NT2/D1 (cell line): ENCODE results near the gene SH2B3.
A peak's percentile ranks its signal among the peaks of the same experiment; 100 is the strongest.

Experiments used
- DNase-seq: peaks from one replicate; pipeline ENCODE4 v3.0.0-alpha.2; 2011; ENCODE audit warnings: low read depth, low spot score
- H3K27me3 ChIP-seq: 2 replicates; pipeline ENCODE4 v1.6.0; 2011; ENCODE audit warnings: mild to moderate bottlenecking; ENCODE audit not compliant: insufficient read length, insufficient read depth
- H3K36me3 ChIP-seq: 2 replicates; pipeline ENCODE4 v1.6.1; 2011; ENCODE audit warnings: mild to moderate bottlenecking, low read length, mixed read lengths; ENCODE audit not compliant: insufficient read depth, insufficient read length
- H3K4me1 ChIP-seq: 2 replicates; pipeline ENCODE4 v1.5.1; 2011; ENCODE audit not compliant: insufficient read depth, insufficient read length
- H3K4me3 ChIP-seq: 2 replicates; pipeline ENCODE4 v1.5.1; 2011; ENCODE audit warnings: low read depth; ENCODE audit not compliant: insufficient read length
- H3K9ac ChIP-seq: 2 replicates; pipeline ENCODE4 v1.6.0; 2011; ENCODE audit warnings: low read depth; ENCODE audit not compliant: insufficient read length
- H3K9me3 ChIP-seq: 2 replicates; pipeline ENCODE4 v1.5.1; 2011; ENCODE audit warnings: mild to moderate bottlenecking, low read length; ENCODE audit not compliant: insufficient read depth
- SUZ12 ChIP-seq: IDR thresholded peaks from 2 replicates; pipeline ENCODE4 v1.6.1; 2011; ENCODE audit not compliant: insufficient read length, insufficient read depth; ENCODE audit errors: extremely low read depth
- YY1 ChIP-seq: IDR thresholded peaks from 2 replicates; pipeline ENCODE4 v1.6.1; 2011; ENCODE audit not compliant: insufficient read length, insufficient read depth
- ZNF274 ChIP-seq: IDR thresholded peaks from 2 replicates; pipeline ENCODE4 v1.6.1; 2011; ENCODE audit warnings: mild to moderate bottlenecking, low read depth, low read length

SH2B3 gene

DNA sequence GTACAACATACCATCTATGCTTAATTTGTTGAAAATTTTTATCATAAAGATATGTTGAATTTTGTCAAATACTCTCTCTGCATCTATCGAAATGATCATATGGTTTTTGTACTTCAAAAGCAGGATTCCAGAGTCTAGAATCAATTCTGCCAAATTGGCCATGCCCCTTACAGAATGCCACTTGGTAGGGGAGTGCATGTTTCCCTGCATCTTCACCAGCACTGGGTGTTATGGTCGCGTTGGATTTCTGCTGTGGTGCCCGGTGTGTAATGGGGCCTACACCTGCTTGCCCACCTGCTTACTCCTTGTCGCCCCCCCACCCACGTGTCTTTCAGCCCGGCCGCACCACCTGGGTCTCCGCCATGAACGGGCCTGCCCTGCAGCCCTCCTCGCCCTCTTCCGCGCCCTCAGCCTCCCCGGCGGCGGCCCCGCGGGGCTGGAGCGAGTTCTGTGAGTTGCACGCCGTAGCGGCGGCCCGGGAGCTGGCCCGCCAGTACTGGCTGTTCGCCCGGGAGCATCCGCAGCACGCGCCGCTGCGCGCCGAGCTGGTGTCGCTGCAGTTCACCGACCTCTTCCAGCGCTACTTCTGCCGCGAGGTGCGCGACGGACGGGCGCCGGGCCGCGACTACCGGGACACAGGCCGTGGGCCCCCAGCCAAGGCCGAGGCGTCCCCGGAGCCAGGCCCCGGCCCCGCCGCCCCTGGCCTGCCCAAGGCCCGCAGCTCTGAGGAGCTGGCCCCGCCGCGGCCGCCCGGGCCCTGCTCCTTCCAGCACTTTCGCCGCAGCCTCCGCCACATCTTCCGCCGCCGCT, 12.3 kb downstream of the SH2B3 start:
- Histone ChIP-seq H3K4me1 (peaks cover 17% of the 10 kb centered on the region), H3K9ac (no peak overlapping the region), H3K4me3 (no peak overlapping the region), H3K27me3 (no peaks in the 10 kb centered on the region), H3K36me3 (peaks cover 59% of the 10 kb centered on the region), H3K9me3 (no peaks in the 10 kb centered on the region)
- TF ChIP-seq YY1: no peak
- TF ChIP-seq ZNF274: no peak
- no peak for TF ChIP-seq SUZ12
- no peak for DNase-seq

DNA sequence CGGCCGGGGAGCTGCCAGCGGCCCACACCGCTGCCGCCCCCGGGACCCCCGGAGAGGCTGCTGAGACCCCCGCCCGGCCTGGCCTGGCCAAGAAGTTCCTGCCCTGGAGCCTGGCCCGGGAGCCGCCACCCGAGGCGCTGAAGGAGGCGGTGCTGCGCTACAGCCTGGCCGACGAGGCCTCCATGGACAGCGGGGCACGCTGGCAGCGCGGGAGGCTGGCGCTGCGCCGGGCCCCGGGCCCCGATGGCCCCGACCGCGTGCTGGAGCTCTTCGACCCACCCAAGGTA, 12.8 kb downstream of the SH2B3 start:
- Histone ChIP-seq H3K9ac (no peak overlapping the region), H3K36me3 (peaks cover 61% of the 10 kb centered on the region), H3K9me3 (no peaks in the 10 kb centered on the region), H3K27me3 (no peaks in the 10 kb centered on the region), H3K4me3 (no peak overlapping the region), H3K4me1 (peaks cover 16% of the 10 kb centered on the region)
- TF ChIP-seq ZNF274 (no peak), SUZ12 (no peak), YY1 (no peak)
- no peak for DNase-seq

- Histone ChIP-seq H3K9me3 (no peaks in the 10 kb centered on the region), H3K27me3 (no peaks in the 10 kb centered on the region), H3K36me3 (peaks cover 53% of the 10 kb centered on the region), H3K9ac (no peak overlapping the region), H3K4me1 (peaks cover 15% of the 10 kb centered on the region), H3K4me3 (no peak overlapping the region)
- DNase-seq: no peak
- TF ChIP-seq SUZ12: no peak
- no peak for TF ChIP-seq YY1
- TF ChIP-seq ZNF274: no peak
These were observed 14.1 kb downstream of the SH2B3 start for GRCh38 chr12:111419784-111420183.

GRCh38 chr12:111420494-111420893, 14.8 kb downstream of the SH2B3 start:
- Histone ChIP-seq H3K36me3 (peaks cover 48% of the 10 kb centered on the region), H3K4me3 (no peak overlapping the region), H3K27me3 (no peaks in the 10 kb centered on the region), H3K9me3 (no peaks in the 10 kb centered on the region), H3K9ac (no peak overlapping the region), H3K4me1 (peaks cover 16% of the 10 kb centered on the region)
- no peak for DNase-seq
- no peak for TF ChIP-seq YY1
- TF ChIP-seq ZNF274: no peak
- TF ChIP-seq SUZ12: no peak

- H3K9me3 ChIP-seq: no peaks in the 10 kb centered on the region
- no peak for DNase-seq
- no peaks in the 10 kb centered on the region for H3K27me3 ChIP-seq
- no peak overlapping the region for H3K4me3 ChIP-seq
- TF ChIP-seq ZNF274: no peak
- no peak for TF ChIP-seq YY1
- no peak for TF ChIP-seq SUZ12
- no peak overlapping the region for H3K9ac ChIP-seq
- H3K36me3 ChIP-seq: peaks cover 40% of the 10 kb centered on the region
- peaks cover 22% of the 10 kb centered on the region for H3K4me1 ChIP-seq
These were observed 18.6 kb downstream of the SH2B3 start for GRCh38 chr12:111424189-111424792.

GRCh38 chr12:111424793-111425251, 19.1 kb downstream of the SH2B3 start:
- Histone ChIP-seq H3K9me3 (no peaks in the 10 kb centered on the region), H3K4me1 (peaks cover 25% of the 10 kb centered on the region), H3K27me3 (no peaks in the 10 kb centered on the region), H3K4me3 (no peak overlapping the region), H3K9ac (no peak overlapping the region), H3K36me3 (peaks cover 34% of the 10 kb centered on the region)
- TF ChIP-seq ZNF274 (no peak), YY1 (no peak), SUZ12 (no peak)
- DNase-seq: no peak

DNA sequence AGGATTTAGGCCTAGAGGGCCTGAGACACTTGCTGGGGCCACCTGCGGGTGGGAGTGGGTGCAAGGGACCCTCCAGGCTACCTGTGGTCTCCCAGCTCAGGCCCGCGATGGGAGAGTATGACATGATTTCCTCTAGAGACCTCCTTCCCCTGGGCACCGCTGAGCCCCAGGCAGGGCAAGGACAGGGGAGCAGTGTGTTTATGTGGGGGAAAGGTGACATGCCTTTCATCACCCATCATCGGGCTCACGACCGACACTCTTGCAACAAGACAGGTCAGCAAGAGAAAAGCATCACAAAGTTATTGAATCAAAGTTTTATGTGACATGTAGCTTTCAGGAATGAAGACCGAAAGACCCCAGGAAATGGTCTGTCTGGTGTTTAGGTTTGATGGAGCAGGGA, 19.9 kb downstream of the SH2B3 start:
- H3K36me3 ChIP-seq: peaks cover 29% of the 10 kb centered on the region
- DNase-seq: no peak
- peak overlapping the region; percentile 57 for H3K9ac ChIP-seq
- peaks cover 31% of the 10 kb centered on the region for H3K4me1 ChIP-seq
- TF ChIP-seq YY1: no peak
- no peak for TF ChIP-seq ZNF274
- TF ChIP-seq SUZ12: no peak
- H3K4me3 ChIP-seq: no peak overlapping the region
- H3K9me3 ChIP-seq: no peaks in the 10 kb centered on the region
- H3K27me3 ChIP-seq: no peaks in the 10 kb centered on the region
